Thyroid gland (tissue), 4 donors: ENCODE results near the gene RYR3. TPM values are rescaled to one million over a fixed set of nuclear protein-coding genes. Genes with fewer than 3 reads are reported as not detected.

Source experiments
- DNase-seq, 2 donors: peaks; one replicate each; pipeline ENCODE4 v3.0.0-alpha.2; 2019
- H3K27ac ChIP-seq, 3 donors: fragments of 200-600 bp; sonication (generic); 1 replicate in 2 of 3; 2 replicates in 1 of 3; pipeline ENCODE4 v1.5.1; 2016 to 2019; ENCODE audit warnings: mild to moderate bottlenecking in 1 of 3, moderate library complexity in 1 of 3
- H3K27me3 ChIP-seq: fragments of 200-600 bp; sonication (generic); one replicate; pipeline ENCODE4 v1.5.1; 2019
- H3K36me3 ChIP-seq, 2 donors: fragments of 200-600 bp; sonication (generic); one replicate each; pipeline ENCODE4 v1.5.1; 2016 to 2019
- H3K4me1 ChIP-seq, 2 donors: fragments of 200-600 bp; sonication (generic); one replicate each; pipeline ENCODE4 v1.5.1; 2017 to 2019
- H3K4me3 ChIP-seq, 3 donors: fragments of 200-600 bp; sonication (generic); replicated peaks in 1 of 3; 1 replicate in 2 of 3; 2 replicates in 1 of 3; pipeline ENCODE4 v1.5.1; 2016; ENCODE audit warnings: mild to moderate bottlenecking in 1 of 3
- H3K9me3 ChIP-seq: fragments of 200-600 bp; sonication (generic); one replicate; pipeline ENCODE4 v1.5.1; 2017
- CTCF ChIP-seq, 6 experiments: fragments of 200-600 bp in 3 of 6; fragments of 450-650 bp in 3 of 6; sonication (generic) in 3 of 6; IDR thresholded peaks; one replicate each; pipeline ENCODE4 v1.5.1; 2016 to 2019; ENCODE audit warnings: antibody characterized with exemption in 6 of 6, mild to moderate bottlenecking in 2 of 6, inconsistent platforms in 1 of 6, moderate library complexity in 1 of 6
- POLR2A ChIP-seq, 2 donors: fragments of 450-650 bp; IDR thresholded peaks; one replicate each; pipeline ENCODE4 v1.6.1; 2017; ENCODE audit warnings: antibody characterized with exemption in 2 of 2, mild to moderate bottlenecking in 2 of 2, moderate library complexity in 1 of 2
- WGBS, 2 donors: methylation state at CpG; one replicate each; pipeline ENCODE4 v1.1.5; 2017; 5-methylcytosine and 5-hydroxymethylcytosine counted together
- intact Hi-C: fragments of 100-400 bp; cut with DNase I; formaldehyde crosslinking; loops from one replicate; pipeline ENCODE4 v1.15.1; 2023
- total RNA-seq, 4 donors: library from RNA; depleted of rRNA; stranded (reverse); fragments of >200 nt; gene quantifications; one replicate each; pipeline ENCODE4 v1.2.3, GENCODE V29; 2016

The RYR3 gene
- total RNA-seq, 4 donors from 2014 or later = 0.27 to 4.2 (median 0.34) TPM

GRCh38 chr15:33903661-33904060 is 592.9 kb downstream of the RYR3 start:
- Histone ChIP-seq H3K36me3 (no peaks in the 10 kb centered on the region), H3K4me1 (peaks cover 0 to under 1% of the 10 kb centered on the region in 2 donors), H3K27me3 (no peaks in the 10 kb centered on the region), H3K27ac (no peak overlapping the region), H3K4me3 (no peak overlapping the region), H3K9me3 (no peaks in the 10 kb centered on the region)
- WGBS, 2 donors = 90 to 98% methylated on average over 2 of the region's 2 CpGs
- intact Hi-C loops = no loop called here
- DNase-seq = no peak
- no peak for TF ChIP-seq POLR2A (IDR thresholded peaks at IDR 0.05)
- TF ChIP-seq CTCF (IDR thresholded peaks at IDR 0.05) = no peak

GRCh38 chr15:33907326-33907725 is 596.6 kb downstream of the RYR3 start:
- Histone ChIP-seq H3K36me3 (no peaks in the 10 kb centered on the region), H3K27ac (no peak overlapping the region), H3K9me3 (no peaks in the 10 kb centered on the region), H3K4me1 (peaks cover 0 to 4% of the 10 kb centered on the region in 2 donors), H3K27me3 (no peaks in the 10 kb centered on the region), H3K4me3 (no peak overlapping the region)
- no peak for DNase-seq
- no peak for TF ChIP-seq POLR2A (IDR thresholded peaks at IDR 0.05)
- intact Hi-C loops = no loop called here

GRCh38 chr15:33908406-33908805 is 597.6 kb downstream of the RYR3 start:
- 95 to 96% methylated on average over 3 of the region's 3 CpGs for WGBS, 2 donors
- no peaks in the 10 kb centered on the region for H3K9me3 ChIP-seq
- H3K36me3 ChIP-seq = no peaks in the 10 kb centered on the region
- no peak for TF ChIP-seq CTCF (IDR thresholded peaks at IDR 0.05)
- TF ChIP-seq POLR2A (IDR thresholded peaks at IDR 0.05) = no peak
- no peaks in the 10 kb centered on the region for H3K27me3 ChIP-seq
- intact Hi-C loops = no loop called here
- H3K4me3 ChIP-seq = no peak overlapping the region
- no peak overlapping the region for H3K27ac ChIP-seq
- DNase-seq = no peak
- peaks cover 0 to 4% of the 10 kb centered on the region in 2 donors for H3K4me1 ChIP-seq

- Histone ChIP-seq H3K4me1 (peaks cover 0 to 4% of the 10 kb centered on the region in 2 donors), H3K4me3 (no peak overlapping the region), H3K9me3 (no peaks in the 10 kb centered on the region), H3K36me3 (no peaks in the 10 kb centered on the region), H3K27ac (no peak overlapping the region), H3K27me3 (no peaks in the 10 kb centered on the region)
- no peak for DNase-seq
- 92 to 97% methylated on average over 3 of the region's 3 CpGs for WGBS, 2 donors
- TF ChIP-seq POLR2A (IDR thresholded peaks at IDR 0.05) (no peak), CTCF (IDR thresholded peaks at IDR 0.05) (no peak)
- intact Hi-C loops = no loop called here
Observed at GRCh38 chr15:33910741-33911140, 600.0 kb downstream of the RYR3 start.

GRCh38 chr15:33912326-33912725 is 601.6 kb downstream of the RYR3 start:
- intact Hi-C loops = no loop called here
- TF ChIP-seq CTCF (IDR thresholded peaks at IDR 0.05) (no peak), POLR2A (IDR thresholded peaks at IDR 0.05) (no peak)
- Histone ChIP-seq H3K27me3 (no peaks in the 10 kb centered on the region), H3K27ac (no peak overlapping the region), H3K4me1 (peaks cover 0 to 4% of the 10 kb centered on the region in 2 donors), H3K9me3 (no peaks in the 10 kb centered on the region), H3K4me3 (no peak overlapping the region), H3K36me3 (no peaks in the 10 kb centered on the region)
- no peak for DNase-seq

GRCh38 chr15:33913459-33913858 is 602.7 kb downstream of the RYR3 start:
- Histone ChIP-seq H3K4me3 (no peak overlapping the region), H3K36me3 (no peaks in the 10 kb centered on the region), H3K27me3 (no peaks in the 10 kb centered on the region), H3K4me1 (peaks cover 0 to 4% of the 10 kb centered on the region in 2 donors), H3K27ac (no peak overlapping the region), H3K9me3 (no peaks in the 10 kb centered on the region)
- DNase-seq = no peak
- no peak for TF ChIP-seq CTCF (IDR thresholded peaks at IDR 0.05)
- TF ChIP-seq POLR2A (IDR thresholded peaks at IDR 0.05) = no peak
- 88 to 93% methylated on average over 1 of the region's 1 CpG for WGBS, 2 donors
- intact Hi-C loops = no loop called here
